Measurements from ENCODE around the gene CENPL.

GRCh38 chr1:173784997-173785396, 39.7 kb downstream of the CENPL start:
- TF ChIP-seq CTCF (IDR thresholded peaks at IDR 0.05): no peak
- no peak for TF ChIP-seq EP300 (IDR thresholded peaks at IDR 0.05)
- TF ChIP-seq POLR2A (IDR thresholded peaks at IDR 0.05): no peak

All from suprapubic skin (tissue), 3 donors.